ENCODE data around the gene PCDHB4.

DNA sequence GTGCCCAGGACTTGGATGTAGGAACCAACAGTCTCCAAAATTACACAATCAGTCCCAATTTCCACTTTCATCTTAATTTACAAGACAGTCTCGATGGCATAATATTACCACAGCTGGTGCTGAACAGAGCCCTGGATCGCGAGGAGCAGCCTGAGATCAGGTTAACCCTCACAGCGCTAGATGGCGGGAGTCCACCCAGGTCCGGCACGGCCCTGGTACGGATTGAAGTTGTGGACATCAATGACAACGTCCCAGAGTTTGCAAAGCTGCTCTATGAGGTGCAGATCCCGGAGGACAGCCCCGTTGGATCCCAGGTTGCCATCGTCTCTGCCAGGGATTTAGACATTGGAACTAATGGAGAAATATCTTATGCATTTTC lies 26.4 kb upstream of the PCDHB4 start:
- TF ChIP-seq, protein P1, sequence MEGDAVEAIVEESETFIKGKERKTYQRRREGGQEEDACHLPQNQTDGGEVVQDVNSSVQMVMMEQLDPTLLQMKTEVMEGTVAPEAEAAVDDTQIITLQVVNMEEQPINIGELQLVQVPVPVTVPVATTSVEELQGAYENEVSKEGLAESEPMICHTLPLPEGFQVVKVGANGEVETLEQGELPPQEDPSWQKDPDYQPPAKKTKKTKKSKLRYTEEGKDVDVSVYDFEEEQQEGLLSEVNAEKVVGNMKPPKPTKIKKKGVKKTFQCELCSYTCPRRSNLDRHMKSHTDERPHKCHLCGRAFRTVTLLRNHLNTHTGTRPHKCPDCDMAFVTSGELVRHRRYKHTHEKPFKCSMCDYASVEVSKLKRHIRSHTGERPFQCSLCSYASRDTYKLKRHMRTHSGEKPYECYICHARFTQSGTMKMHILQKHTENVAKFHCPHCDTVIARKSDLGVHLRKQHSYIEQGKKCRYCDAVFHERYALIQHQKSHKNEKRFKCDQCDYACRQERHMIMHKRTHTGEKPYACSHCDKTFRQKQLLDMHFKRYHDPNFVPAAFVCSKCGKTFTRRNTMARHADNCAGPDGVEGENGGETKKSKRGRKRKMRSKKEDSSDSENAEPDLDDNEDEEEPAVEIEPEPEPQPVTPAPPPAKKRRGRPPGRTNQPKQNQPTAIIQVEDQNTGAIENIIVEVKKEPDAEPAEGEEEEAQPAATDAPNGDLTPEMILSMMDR (conservative IDR thresholded peaks at IDR 0.05; ENCODE audit: low read depth, low read length) = no peak
- no peak for TF ChIP-seq MAZ (IDR thresholded peaks at IDR 0.05; ENCODE audit: borderline replicate concordance, low read depth, low read length)
- no peak for TF ChIP-seq RAD21 (IDR thresholded peaks at IDR 0.05; ENCODE audit: low read length)
- TF ChIP-seq, protein P2, sequence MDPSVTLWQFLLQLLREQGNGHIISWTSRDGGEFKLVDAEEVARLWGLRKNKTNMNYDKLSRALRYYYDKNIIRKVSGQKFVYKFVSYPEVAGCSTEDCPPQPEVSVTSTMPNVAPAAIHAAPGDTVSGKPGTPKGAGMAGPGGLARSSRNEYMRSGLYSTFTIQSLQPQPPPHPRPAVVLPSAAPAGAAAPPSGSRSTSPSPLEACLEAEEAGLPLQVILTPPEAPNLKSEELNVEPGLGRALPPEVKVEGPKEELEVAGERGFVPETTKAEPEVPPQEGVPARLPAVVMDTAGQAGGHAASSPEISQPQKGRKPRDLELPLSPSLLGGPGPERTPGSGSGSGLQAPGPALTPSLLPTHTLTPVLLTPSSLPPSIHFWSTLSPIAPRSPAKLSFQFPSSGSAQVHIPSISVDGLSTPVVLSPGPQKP (IDR thresholded peaks at IDR 0.05; ENCODE audit: borderline replicate concordance, low read depth, low read length) = no peak
- no peak for TF ChIP-seq SMC3 (IDR thresholded peaks at IDR 0.05; ENCODE audit: low read depth, low read length)
